ENCODE measurements around the gene MARK4. TPM values are rescaled to one million over a fixed set of nuclear protein-coding genes. Genes with fewer than 3 reads are reported as not detected.

The MARK4 gene
- total and polyA plus RNA-seq, 2 experiments from 2014 or later: 4.9 to 11.6 TPM

DNA sequence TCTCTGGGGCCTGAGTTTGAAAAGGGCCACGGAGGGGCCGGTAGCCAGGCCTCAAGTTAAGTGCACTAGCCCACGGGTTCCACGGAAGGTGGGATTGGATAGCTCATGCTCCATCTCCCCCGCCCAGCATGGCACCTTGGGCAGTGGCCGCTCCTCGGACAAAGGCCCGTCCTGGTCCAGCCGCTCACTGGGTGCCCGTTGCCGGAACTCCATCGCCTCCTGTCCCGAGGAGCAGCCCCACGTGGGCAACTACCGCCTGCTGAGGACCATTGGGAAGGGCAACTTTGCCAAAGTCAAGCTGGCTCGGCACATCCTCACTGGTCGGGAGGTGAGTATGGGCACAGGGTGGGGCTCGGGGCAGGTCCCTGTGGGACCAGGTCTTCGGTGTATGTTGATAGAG is 7.8 kb downstream of the MARK4 start:
- Histone ChIP-seq H3K4me2 (ENCODE audit: unreplicated experiment) (no peak overlapping the region), H3K9me3 (ENCODE audit: low read depth) (no peaks in the 10 kb centered on the region), H3K79me2 (ENCODE audit: insufficient read depth) (peaks cover 58% of the 10 kb centered on the region), H3K4me3 (no peak overlapping the region), H3K9me2 (ENCODE audit: insufficient read depth) (no peaks in the 10 kb centered on the region), H3K27me3 (replicated peaks; ENCODE audit: insufficient read depth) (no peaks in the 10 kb centered on the region), H2AFZ (no peak overlapping the region), H3F3A (ENCODE audit: insufficient read depth) (no peaks in the 10 kb centered on the region), H4K20me1 (ENCODE audit: insufficient read depth) (peaks cover 3% of the 10 kb centered on the region; the same call in 1 of the 2 replicates), H3K9ac (no peak overlapping the region), H3K27ac (no peak overlapping the region), H3K36me3 (ENCODE audit: low read depth) (no peaks in the 10 kb centered on the region), H3K4me1 (ENCODE audit: insufficient read depth) (no peaks in the 10 kb centered on the region)
- in situ Hi-C loops (cut with MboI): no loop called here
- TF ChIP-seq EZH2 (IDR thresholded peaks at IDR 0.05; ENCODE audit: insufficient read depth, poor library complexity, severe bottlenecking) (no peak), EZH2phosphoT487 (IDR thresholded peaks at IDR 0.05; ENCODE audit: insufficient read depth, low read depth) (no peak)
- whole genome bisulfite sequencing, 2 experiments (ENCODE audit: low coverage in 1 of 2, low lambda C conversion rate in 2 of 2, missing lambda C conversion rate in 2 of 2): 93% methylated on average over 19 of the region's 19 CpGs
- DNase-seq: no peak

DNA sequence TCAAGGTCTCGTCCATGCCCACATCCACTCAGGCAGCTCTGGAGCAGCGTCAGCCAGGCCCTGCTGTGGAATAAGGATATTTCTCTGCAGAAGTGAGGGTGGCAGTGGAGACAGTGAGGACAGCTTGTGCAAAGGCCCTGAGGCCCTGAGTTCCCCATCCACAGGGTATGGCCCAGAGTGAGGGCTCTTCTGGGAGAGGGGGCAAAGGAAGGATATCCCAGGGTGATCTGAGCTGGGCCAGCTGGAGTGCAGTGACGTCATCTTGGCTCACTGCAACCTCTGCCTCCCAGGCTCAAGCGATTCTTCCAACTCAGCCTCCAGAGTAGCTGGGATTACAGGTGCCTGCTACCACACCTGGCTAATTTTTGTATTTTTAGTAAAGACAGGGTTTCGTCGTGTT is 11.5 kb downstream of the MARK4 start:
- H3K27me3 ChIP-seq (replicated peaks; ENCODE audit: insufficient read depth): no peaks in the 10 kb centered on the region
- TF ChIP-seq EZH2phosphoT487 (IDR thresholded peaks at IDR 0.05; ENCODE audit: insufficient read depth, low read depth) (no peak), EZH2 (IDR thresholded peaks at IDR 0.05; ENCODE audit: insufficient read depth, poor library complexity, severe bottlenecking) (no peak)
- H3K36me3 ChIP-seq (ENCODE audit: low read depth): no peaks in the 10 kb centered on the region; the same call in 1 of the 2 replicates
- H3K4me2 ChIP-seq (ENCODE audit: unreplicated experiment): no peak overlapping the region
- H3K9ac ChIP-seq: no peak overlapping the region
- H3K9me2 ChIP-seq (ENCODE audit: insufficient read depth): no peaks in the 10 kb centered on the region
- H3K4me1 ChIP-seq (ENCODE audit: insufficient read depth): no peaks in the 10 kb centered on the region
- no peak for DNase-seq
- H3K4me3 ChIP-seq: no peak overlapping the region
- H2AFZ ChIP-seq: no peak overlapping the region
- no peak overlapping the region for H3K27ac ChIP-seq
- H4K20me1 ChIP-seq (ENCODE audit: insufficient read depth): no peaks in the 10 kb centered on the region
- in situ Hi-C loops (cut with MboI): no loop called here
- no peaks in the 10 kb centered on the region for H3F3A ChIP-seq (ENCODE audit: insufficient read depth)
- H3K9me3 ChIP-seq (ENCODE audit: low read depth): no peaks in the 10 kb centered on the region
- peaks cover 21% of the 10 kb centered on the region for H3K79me2 ChIP-seq (ENCODE audit: insufficient read depth)
- 79 to 82% methylated on average over 6 of the region's 6 CpGs for WGBS, 2 experiments (ENCODE audit: low coverage in 1 of 2, low lambda C conversion rate in 2 of 2, missing lambda C conversion rate in 2 of 2)

DNA sequence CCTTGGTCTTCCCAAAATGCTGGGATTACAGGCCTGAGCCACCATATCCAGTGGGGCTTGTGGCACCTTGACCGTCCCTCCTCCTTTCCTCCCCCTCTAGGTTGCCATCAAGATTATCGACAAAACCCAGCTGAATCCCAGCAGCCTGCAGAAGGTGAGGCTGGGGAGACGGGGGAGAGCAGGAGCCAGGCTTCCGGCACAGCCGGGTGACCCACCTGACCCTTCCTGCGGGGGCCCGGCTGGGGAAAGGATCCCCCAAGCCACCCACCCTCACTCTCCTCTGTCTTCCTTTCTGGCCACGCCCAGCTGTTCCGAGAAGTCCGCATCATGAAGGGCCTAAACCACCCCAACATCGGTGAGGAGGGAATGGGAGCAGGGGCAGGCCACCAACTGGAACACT is 11.9 kb downstream of the MARK4 start:
- Histone ChIP-seq H3K4me3 (no peak overlapping the region), H3K27me3 (replicated peaks; ENCODE audit: insufficient read depth) (no peaks in the 10 kb centered on the region), H4K20me1 (ENCODE audit: insufficient read depth) (no peaks in the 10 kb centered on the region), H3K4me1 (ENCODE audit: insufficient read depth) (no peaks in the 10 kb centered on the region), H2AFZ (no peak overlapping the region), H3K9me3 (ENCODE audit: low read depth) (no peaks in the 10 kb centered on the region), H3K36me3 (ENCODE audit: low read depth) (peaks cover under 1% of the 10 kb centered on the region; the same call in 1 of the 2 replicates), H3K79me2 (ENCODE audit: insufficient read depth) (peaks cover 16% of the 10 kb centered on the region), H3K9ac (no peak overlapping the region), H3K27ac (no peak overlapping the region), H3K4me2 (ENCODE audit: unreplicated experiment) (no peak overlapping the region), H3K9me2 (ENCODE audit: insufficient read depth) (no peaks in the 10 kb centered on the region), H3F3A (ENCODE audit: insufficient read depth) (no peaks in the 10 kb centered on the region)
- TF ChIP-seq EZH2phosphoT487 (IDR thresholded peaks at IDR 0.05; ENCODE audit: insufficient read depth, low read depth) (no peak), EZH2 (IDR thresholded peaks at IDR 0.05; ENCODE audit: insufficient read depth, poor library complexity, severe bottlenecking) (no peak)
- WGBS, 2 experiments (ENCODE audit: low coverage in 1 of 2, low lambda C conversion rate in 2 of 2, missing lambda C conversion rate in 2 of 2): 89 to 97% methylated on average over 10 to 11 of the region's 11 CpGs
- in situ Hi-C loops (cut with MboI): no loop called here
- DNase-seq: no peak

DNA sequence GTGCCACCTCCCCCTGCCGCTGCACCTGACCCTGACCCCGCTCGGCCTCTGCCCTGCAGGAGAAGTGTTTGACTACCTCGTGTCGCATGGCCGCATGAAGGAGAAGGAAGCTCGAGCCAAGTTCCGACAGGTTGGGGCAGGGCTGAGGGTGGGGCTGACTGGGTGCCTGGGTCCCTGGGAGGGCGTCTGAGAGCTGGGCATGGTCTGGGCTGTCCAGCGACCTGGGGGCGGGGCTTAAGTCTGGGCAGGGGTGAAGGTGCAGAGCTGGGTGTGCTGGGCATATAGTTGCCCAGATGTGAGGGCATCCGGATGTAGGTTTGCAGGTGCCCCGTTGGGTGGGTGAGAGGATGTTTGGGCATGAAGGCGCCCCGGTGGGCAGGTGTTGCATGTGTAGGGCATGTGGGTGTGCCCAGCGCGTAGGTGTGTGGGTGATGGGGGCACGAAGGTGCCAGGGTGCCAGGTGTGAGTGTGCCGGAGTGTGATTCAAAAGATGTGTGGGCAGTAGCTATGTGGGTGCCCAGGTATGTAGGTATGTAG is 13.8 kb downstream of the MARK4 start:
- Histone ChIP-seq H3K27ac (no peak overlapping the region), H3K27me3 (replicated peaks; ENCODE audit: insufficient read depth) (no peaks in the 10 kb centered on the region), H3K4me1 (ENCODE audit: insufficient read depth) (no peaks in the 10 kb centered on the region), H3K9me2 (ENCODE audit: insufficient read depth) (no peaks in the 10 kb centered on the region), H3K36me3 (ENCODE audit: low read depth) (peaks cover 6% of the 10 kb centered on the region; the same call in 1 of the 2 replicates), H2AFZ (no peak overlapping the region), H3K9me3 (ENCODE audit: low read depth) (no peaks in the 10 kb centered on the region), H3K9ac (no peak overlapping the region), H3K4me3 (no peak overlapping the region), H4K20me1 (ENCODE audit: insufficient read depth) (no peaks in the 10 kb centered on the region), H3K4me2 (ENCODE audit: unreplicated experiment) (no peak overlapping the region), H3K79me2 (ENCODE audit: insufficient read depth) (no peaks in the 10 kb centered on the region), H3F3A (ENCODE audit: insufficient read depth) (no peaks in the 10 kb centered on the region)
- no peak for DNase-seq
- in situ Hi-C loops (cut with MboI): no loop called here
- WGBS, 2 experiments (ENCODE audit: low coverage in 1 of 2, low lambda C conversion rate in 2 of 2, missing lambda C conversion rate in 2 of 2): 98 to 99% methylated on average over 19 of the region's 19 CpGs
- TF ChIP-seq EZH2 (IDR thresholded peaks at IDR 0.05; ENCODE audit: insufficient read depth, poor library complexity, severe bottlenecking) (no peak), EZH2phosphoT487 (IDR thresholded peaks at IDR 0.05; ENCODE audit: insufficient read depth, low read depth) (no peak)

All from GM23248 (cell line).